Nucleus accumbens (tissue), 56 donors: ENCODE measurements around the gene GABRG3.

Experiments used
- DNase-seq, 56 donors: peaks; one replicate each; lab custom pipeline; 2025; lab: John Stamatoyannopoulos, UW

GABRG3 gene

DNA sequence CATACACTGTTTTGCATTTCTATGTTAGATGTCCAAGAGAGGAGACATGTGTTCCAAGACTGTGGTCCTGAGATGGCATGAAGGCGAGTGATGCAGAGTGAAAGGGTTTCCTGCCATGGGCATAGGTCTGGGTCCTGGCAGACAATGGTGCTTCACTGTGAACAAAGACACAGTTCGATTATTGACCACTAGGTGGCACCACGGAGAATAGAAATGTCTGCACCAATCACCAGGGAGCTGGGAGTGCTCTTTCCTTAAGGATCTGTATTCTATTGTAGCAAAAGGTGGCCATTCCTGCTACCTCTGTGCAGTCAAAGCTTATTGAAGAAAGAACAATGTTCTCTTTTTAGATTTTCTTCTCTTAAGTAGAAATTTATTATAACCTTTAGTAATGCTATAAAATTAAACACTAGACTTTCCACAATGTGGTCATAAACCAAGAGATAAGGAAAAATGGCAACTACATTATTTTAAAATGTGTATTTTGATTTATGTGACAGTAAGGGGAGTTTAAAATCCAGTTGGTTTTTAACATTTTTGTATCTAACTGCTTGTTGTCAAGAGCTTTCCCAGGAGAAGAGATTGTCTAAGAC lies 88.7 kb downstream of the GABRG3 start:
- peak in 23 of 56 donors; percentile 1 to 47 (median 11) for DNase-seq

DNA sequence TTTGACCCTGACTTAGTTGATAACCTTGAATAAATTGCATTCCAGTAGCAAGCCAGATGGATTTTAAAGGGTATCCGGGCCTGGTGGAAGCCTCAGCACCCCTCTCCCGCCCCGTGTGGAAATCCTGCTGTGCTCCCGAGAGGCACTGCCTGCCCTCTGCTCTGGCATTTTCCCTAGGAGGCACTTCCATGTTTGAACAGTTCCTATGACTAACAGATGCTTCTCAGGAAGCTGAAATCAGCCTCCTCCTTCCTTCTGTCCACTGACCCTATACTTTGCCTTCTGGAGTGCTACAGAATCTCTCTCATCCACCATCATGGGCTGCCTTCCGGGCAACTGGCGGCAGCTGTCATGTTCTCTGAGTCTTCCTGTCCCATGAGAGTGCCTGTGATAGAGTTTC lies 90.8 kb downstream of the GABRG3 start:
- no peak for DNase-seq

DNA sequence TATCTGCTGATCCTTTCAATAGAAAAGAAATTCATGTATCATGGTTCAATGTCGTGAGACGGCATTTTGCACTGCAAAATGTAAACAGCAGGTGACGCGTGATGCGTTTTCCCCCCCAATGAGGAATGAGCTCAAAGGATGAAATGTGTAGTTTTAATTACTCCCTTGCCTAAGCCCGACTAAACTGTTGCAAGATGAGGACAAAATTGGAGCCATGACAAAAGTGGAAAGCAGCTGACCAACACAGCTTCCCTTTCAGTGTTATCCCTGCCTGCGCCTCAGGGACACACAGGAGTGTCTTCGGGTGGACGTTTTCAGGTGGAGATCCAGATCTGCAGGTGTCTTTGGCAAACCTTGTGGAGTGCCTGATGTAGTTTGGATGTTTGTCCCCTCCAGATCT lies 92.0 kb downstream of the GABRG3 start:
- DNase-seq: no peak

- no peak for DNase-seq
These were observed 93.1 kb downstream of the GABRG3 start for GRCh38 chr15:27064080-27064479.

- DNase-seq: no peak
These were observed 94.2 kb downstream of the GABRG3 start for GRCh38 chr15:27065151-27065550.

DNA sequence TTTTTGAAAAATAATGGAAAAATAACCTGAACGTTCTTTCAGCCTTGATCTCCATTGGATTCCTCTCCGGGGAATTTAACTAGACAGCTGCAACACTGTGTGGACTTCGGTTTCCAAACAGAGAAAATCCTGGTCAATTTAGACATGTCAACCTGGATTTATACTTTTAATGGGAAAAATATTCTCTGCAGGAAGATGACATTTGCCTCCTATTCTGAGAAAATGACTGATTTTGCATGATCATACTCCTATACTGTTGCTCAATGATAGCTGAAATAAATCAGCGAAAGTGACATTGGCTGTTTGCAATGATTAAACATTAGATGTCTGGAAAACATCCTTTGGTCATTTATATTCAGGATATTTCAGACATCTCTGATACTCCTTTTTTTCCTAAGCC lies 94.8 kb downstream of the GABRG3 start:
- no peak for DNase-seq

- no peak for DNase-seq
These were observed 95.5 kb downstream of the GABRG3 start for GRCh38 chr15:27066446-27066845.

- DNase-seq: no peak
These were observed 96.2 kb downstream of the GABRG3 start for GRCh38 chr15:27067175-27067574.

DNA sequence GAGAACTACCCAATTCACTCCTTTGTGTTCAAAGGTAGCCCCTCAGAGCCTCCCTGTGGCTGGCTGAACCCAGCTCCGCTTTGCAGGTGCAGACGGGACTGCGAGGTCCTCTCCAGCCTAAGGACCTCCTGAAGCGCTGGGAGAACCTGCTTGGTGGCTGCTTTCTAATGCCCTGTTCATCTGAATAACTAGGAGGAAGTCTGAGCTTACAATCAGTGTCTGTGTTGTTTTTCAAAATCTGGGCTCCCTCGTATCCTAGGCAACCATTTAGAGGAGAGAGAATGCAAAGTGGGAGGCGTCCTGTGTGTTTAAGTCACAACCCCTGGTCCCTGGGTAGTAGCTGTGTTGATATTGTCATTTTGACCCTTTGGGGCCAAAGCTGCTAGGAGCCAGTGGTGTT lies 99.9 kb downstream of the GABRG3 start:
- DNase-seq: peak in 1 of 56 donors; percentile 13

DNA sequence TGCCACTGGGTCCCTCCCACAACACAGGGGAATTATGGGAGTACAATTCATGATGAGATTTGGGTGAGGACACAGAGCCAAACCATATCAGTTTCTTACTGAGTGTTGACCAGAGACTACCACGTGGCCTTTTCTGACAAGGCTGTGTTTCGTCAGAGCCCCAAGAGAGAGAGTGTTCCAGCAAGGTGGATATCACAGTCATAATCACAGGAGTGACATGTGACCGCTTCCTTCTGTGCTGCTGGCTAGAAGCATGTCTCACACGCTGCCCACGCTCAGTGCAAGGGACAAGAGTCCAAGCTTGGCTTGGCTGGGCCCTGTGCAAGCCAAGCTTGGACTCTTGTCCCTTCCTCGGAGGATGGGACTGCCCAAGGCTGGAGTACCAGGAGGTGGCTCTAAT lies 103.2 kb downstream of the GABRG3 start:
- no peak for DNase-seq

- no peak for DNase-seq
These were observed 106.8 kb downstream of the GABRG3 start for GRCh38 chr15:27077790-27078189.

GRCh38 chr15:27081676-27082418 lies 110.9 kb downstream of the GABRG3 start:
- no peak for DNase-seq

GRCh38 chr15:27082526-27082925 lies 111.5 kb downstream of the GABRG3 start:
- no peak for DNase-seq

DNA sequence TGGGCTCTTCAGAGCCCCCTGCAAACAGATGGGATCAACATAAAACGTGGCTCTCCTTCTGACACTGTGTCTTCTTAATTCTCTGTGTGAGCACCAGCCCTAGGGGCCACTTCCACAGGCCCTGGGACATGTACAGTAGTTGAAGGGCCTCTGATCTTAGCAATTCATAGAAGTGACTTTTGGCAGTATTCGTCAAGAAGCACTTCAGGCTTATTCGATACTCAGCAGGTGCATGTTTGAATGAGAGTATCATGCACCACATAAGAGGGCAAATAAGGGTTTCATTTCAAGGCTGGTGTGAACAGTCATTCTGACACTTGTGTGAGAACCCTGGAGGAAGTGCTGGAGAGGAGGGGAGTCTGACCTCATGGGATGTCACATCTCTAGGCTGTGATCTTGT lies 113.9 kb downstream of the GABRG3 start:
- DNase-seq: no peak

DNA sequence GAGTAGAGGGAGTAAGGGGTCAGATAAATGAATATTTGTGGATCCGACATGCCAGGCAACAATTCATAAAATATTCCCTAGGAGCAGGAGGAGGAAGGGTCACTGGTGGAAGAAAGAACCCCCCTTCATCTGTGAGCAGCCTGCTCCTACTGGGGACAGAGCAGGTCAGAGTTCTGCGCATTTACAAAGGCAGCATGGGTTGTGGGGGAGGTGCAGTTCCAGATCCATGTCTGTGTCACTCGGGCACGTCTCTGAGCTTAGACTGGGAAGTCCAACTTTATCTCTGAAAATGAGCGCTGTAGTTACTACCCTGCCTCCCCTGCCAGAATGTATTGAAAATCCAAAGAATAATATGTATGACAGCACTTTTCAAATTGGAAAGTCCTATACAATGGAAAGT lies 115.2 kb downstream of the GABRG3 start:
- DNase-seq: no peak

GRCh38 chr15:27086805-27087204 lies 115.8 kb downstream of the GABRG3 start:
- DNase-seq: no peak

DNA sequence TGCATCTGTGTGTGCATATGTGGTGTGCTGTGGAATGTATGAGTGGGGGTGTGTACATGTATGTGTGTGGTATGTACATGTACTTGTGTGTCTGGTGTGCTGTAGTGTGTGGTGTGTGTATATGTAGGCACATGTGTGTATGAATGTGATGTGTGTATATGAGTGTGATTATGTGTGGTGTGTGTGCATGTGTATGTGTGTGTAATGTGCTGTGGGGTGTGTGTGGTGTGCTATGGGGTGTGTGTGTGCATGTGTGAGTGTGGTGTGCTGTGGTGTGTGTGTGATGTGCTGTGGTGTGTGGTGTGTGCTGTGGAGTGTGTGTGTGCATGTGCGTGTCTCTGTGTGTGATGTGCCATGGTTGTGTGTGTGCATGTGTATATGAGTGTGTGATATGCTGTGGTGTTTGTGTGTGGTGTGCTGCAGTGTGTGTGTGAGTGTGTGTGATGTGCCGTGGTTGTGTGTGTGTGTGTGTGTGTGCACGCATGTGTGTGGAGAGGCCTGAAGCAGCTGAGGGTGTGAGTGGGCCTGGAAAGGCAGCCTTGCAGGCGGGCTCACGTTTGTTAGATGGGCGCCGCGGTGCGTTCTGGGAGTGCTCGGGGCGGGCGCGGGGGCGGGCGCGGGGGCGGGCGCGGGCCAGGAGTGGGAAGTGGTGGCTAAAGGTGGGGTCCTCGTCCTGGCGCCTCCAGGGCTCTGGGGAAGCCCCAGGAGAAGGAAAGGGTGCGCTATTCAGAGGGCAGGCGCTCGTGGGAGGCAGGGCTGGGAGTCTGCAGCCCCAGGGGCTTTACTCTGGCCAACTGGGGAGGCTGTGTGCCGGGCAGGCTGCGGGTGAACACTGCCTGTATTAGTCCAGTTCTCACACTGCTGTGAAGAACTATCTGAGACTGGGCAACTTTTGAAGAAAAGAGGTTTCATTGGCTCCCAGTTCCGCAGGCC lies 116.9 kb downstream of the GABRG3 start:
- no peak for DNase-seq

DNA sequence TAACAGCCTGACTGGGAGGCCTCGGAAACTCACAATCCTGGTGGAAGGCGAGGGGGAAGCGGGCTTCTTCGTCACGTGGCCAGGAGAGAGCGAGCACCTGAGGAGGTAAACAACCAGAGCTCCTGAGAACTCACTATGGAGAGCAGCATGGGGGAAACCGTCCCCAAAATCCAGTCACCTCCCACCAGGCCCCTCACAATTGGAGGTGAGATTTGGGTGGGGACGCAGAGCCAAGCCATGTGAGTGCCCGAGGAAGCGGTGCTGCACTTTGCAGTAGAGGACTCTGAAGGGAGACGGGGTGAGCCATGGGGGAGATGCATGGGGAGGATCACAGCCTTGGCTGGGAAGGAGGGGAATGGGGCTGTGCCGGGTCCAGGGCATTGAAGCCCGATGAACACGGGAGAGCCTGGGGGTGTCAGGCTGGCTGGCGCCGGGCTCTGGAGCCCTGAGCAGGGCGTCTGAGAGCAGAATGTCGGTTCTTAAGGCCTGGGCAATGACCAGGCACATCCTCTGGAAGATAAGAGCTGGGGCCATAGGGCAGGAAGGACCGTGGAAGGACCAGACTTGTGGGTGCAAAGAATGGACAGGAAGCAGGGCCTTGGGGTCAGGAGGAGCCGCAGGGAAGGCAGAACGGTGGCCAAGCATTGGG lies 117.7 kb downstream of the GABRG3 start:
- no peak for DNase-seq

- DNase-seq: no peak
These were observed 118.2 kb downstream of the GABRG3 start for GRCh38 chr15:27089233-27089586.

DNA sequence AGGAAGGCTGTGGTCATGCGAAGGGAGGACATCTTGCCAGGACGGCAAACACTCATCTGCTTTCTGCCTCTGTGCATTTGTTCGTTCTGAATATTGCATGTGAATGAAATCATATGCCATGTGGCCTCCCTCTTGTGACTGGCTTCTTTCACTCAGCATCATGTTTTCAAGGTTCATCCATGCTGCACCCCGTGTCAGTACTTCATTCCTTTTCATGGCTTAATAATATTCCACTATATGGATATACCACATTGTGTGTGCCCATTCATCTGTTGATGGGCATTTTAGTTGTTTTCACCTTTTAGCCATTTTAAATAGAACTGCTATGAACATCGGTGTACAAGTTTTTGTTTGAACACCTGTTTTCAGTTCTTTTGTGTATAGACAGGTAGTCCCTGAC lies 118.7 kb downstream of the GABRG3 start:
- DNase-seq: no peak
